Measurements from ENCODE around the gene SLC6A18.

Gene SLC6A18

GRCh38 chr5:1214163-1214935 lies 10.8 kb upstream of the SLC6A18 start:
- H3K9me3 Mint-ChIP-seq = no peaks in the 10 kb centered on the region
- H3K36me3 Mint-ChIP-seq (ENCODE audit: low read depth) = no peaks in the 10 kb centered on the region
- H3K27ac Mint-ChIP-seq = no peak overlapping the region
- peaks cover 5% of the 10 kb centered on the region for H3K4me1 Mint-ChIP-seq (ENCODE audit: low read depth)
- no peak overlapping the region for H3K4me3 Mint-ChIP-seq
- H3K27me3 Mint-ChIP-seq = no peaks in the 10 kb centered on the region
- no peak for DNase-seq

- DNase-seq = no peak
- Mint-ChIP-seq H3K4me3 (no peak overlapping the region), H3K27ac (no peak overlapping the region), H3K27me3 (no peaks in the 10 kb centered on the region), H3K36me3 (ENCODE audit: low read depth) (no peaks in the 10 kb centered on the region), H3K4me1 (ENCODE audit: low read depth) (peaks cover 5% of the 10 kb centered on the region), H3K9me3 (no peaks in the 10 kb centered on the region)
Observed at GRCh38 chr5:1214936-1215220, 10.3 kb upstream of the SLC6A18 start.

DNA sequence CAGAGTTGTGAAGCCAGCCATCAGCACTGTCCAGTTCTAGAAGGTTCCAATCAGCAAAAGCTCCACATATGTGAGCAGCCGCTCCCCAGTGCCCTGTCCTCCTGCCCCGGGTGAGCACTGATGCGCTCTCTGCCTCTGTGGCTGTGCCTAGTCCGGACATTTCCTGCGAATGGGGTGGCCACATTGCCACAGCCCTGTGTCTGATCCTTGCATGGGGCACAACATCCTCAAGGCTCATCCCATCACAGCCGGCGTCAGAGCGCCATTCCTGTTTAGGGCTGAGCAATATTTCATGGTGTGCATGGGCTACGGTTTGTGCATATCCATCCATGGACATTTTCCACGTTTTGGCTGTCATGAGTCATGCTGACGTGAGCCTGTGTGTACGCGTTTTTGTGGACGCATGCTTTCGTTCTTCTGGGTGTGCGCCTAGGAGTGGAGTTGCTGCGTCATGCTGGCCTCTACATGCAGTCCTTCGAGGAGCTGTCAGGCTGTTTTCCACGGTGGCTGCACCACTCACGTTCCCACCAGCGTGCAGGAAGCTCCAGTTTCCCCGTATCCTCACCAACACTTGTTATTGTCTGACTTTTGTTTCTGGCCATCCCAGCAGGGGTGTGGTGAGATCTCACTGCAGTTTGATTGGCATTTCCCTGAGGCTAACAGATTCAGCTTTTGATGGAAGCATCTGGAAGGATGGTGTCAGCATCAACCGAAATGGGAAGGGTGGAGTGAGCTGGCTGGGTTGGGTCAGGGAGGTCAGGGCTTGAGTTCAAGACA lies 9.7 kb upstream of the SLC6A18 start:
- Mint-ChIP-seq H3K4me1 (ENCODE audit: low read depth) (peaks cover 5% of the 10 kb centered on the region), H3K9me3 (no peaks in the 10 kb centered on the region), H3K4me3 (no peak overlapping the region), H3K27ac (no peak overlapping the region), H3K27me3 (no peaks in the 10 kb centered on the region), H3K36me3 (ENCODE audit: low read depth) (no peaks in the 10 kb centered on the region)
- no peak for DNase-seq

GRCh38 chr5:1216211-1216917 lies 8.8 kb upstream of the SLC6A18 start:
- H3K27ac Mint-ChIP-seq = no peak overlapping the region

DNA sequence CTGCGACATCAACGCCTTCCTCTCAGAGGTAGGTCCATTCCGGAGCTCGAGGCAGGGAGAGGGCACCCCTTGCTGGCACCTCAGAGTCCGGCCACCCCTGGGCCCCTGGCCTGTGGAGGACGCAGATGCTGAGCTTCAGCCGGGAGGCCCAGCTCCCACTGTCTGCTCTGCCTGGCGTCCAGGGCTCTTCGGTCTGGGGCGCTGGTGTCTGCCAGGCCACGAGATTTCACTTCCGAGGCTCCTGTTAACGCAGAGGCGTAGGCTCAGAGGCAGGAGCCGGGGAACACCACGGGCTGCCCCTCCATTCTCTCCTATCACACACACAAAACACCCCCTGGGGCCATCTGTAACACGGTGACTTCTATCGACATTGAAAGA lies 8.3 kb upstream of the SLC6A18 start:
- Mint-ChIP-seq H3K27me3 (no peaks in the 10 kb centered on the region), H3K9me3 (no peaks in the 10 kb centered on the region), H3K27ac (no peak overlapping the region), H3K4me3 (no peak overlapping the region), H3K4me1 (ENCODE audit: low read depth) (peaks cover 5% of the 10 kb centered on the region), H3K36me3 (ENCODE audit: low read depth) (no peaks in the 10 kb centered on the region)
- no peak for DNase-seq

More at GRCh38 chr5:1216211-1216917, 8.8 kb upstream of the SLC6A18 start:
- Mint-ChIP-seq H3K4me1 (ENCODE audit: low read depth) (peaks cover 5% of the 10 kb centered on the region), H3K36me3 (ENCODE audit: low read depth) (no peaks in the 10 kb centered on the region), H3K27me3 (no peaks in the 10 kb centered on the region), H3K4me3 (no peak overlapping the region), H3K9me3 (no peaks in the 10 kb centered on the region)
- no peak for DNase-seq

GRCh38 chr5:1217596-1218206 lies 7.5 kb upstream of the SLC6A18 start:
- Mint-ChIP-seq H3K4me1 (ENCODE audit: low read depth) (peaks cover 5% of the 10 kb centered on the region), H3K36me3 (ENCODE audit: low read depth) (no peaks in the 10 kb centered on the region), H3K27me3 (no peaks in the 10 kb centered on the region), H3K27ac (no peak overlapping the region), H3K4me3 (no peak overlapping the region), H3K9me3 (no peaks in the 10 kb centered on the region)
- no peak for DNase-seq

DNA sequence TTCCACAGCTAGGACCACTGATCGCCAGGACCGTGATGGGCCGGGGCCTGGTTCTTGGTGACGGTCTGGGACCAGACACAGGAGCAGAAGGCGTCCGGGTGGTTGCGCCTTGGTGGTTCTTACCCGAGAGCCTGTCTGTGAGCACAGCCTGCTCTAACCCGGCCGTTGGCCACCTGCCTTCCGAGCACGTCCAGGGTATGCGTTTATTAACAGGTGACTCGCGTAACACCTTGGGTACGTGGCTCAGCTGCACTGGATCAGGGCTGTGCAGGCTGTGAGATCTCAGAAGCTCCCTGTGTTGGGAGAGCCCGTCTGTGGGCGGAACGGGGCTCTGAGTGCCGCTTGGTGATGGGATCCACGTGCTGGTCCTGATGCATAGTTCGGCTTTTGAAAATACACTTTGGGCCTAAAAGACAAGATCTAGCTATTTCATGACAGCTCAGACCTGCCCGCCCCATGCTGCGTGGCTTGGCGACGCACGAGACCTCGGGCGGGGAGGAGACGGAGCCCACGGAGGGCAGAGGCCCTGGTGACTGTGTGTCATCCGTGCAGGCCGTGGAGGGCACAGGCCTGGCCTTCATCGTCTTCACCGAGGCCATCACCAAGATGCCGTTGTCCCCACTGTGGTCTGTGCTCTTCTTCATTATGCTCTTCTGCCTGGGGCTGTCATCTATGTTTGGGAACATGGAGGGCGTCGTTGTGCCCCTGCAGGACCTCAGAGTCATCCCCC lies 6.7 kb upstream of the SLC6A18 start:
- Mint-ChIP-seq H3K27me3 (no peaks in the 10 kb centered on the region), H3K36me3 (ENCODE audit: low read depth) (no peaks in the 10 kb centered on the region), H3K27ac (no peak overlapping the region), H3K9me3 (no peaks in the 10 kb centered on the region), H3K4me1 (ENCODE audit: low read depth) (peaks cover 5% of the 10 kb centered on the region), H3K4me3 (no peak overlapping the region)
- no peak for DNase-seq

GRCh38 chr5:1219098-1219767 lies 5.9 kb upstream of the SLC6A18 start:
- Mint-ChIP-seq H3K27ac (no peak overlapping the region), H3K4me1 (ENCODE audit: low read depth) (peaks cover 5% of the 10 kb centered on the region), H3K36me3 (ENCODE audit: low read depth) (no peaks in the 10 kb centered on the region), H3K27me3 (no peaks in the 10 kb centered on the region), H3K4me3 (no peak overlapping the region), H3K9me3 (no peaks in the 10 kb centered on the region)
- no peak for DNase-seq

DNA sequence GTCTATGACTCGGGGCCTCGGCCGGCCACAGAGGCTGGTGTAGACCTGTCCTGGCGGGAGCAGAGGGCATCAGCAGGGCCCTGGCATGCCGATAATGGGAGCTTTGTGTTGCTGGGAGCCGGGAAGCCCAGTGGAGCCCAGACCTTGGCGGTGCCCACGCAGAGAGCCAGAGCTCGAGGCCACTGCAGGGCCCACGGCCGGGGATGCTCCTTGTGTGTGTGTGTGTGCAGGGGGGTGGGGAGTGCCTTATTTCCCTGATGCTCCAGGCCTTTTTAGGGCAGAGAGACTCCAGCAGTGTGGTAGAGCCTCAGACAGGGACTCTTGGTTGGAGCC lies 5.4 kb upstream of the SLC6A18 start:
- H3K27ac Mint-ChIP-seq = no peak overlapping the region
- no peak for DNase-seq
- no peaks in the 10 kb centered on the region for H3K27me3 Mint-ChIP-seq
- H3K36me3 Mint-ChIP-seq (ENCODE audit: low read depth) = no peaks in the 10 kb centered on the region
- H3K4me3 Mint-ChIP-seq = no peak overlapping the region
- H3K9me3 Mint-ChIP-seq = no peaks in the 10 kb centered on the region
- H3K4me1 Mint-ChIP-seq (ENCODE audit: low read depth) = peaks cover 5% of the 10 kb centered on the region

DNA sequence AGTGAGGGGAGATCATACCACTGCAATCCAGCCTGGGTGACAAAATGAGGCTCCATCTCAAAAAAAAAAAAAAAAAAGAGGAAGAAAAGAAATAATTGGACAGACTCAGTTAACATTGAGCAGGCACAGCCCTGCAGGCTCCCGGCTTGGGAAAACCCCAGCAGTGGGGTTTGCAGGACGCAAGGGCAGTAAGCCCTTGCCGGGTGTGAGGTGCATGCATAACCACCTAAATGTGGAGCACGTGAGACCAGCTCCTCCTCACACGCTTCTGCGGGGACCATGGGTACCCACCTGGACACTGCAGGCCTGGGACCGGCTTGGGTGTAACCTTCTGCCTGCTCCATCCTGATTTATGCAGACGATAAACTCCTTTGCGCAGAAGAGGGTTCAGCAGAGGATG lies 4.8 kb upstream of the SLC6A18 start:
- no peak overlapping the region for H3K27ac Mint-ChIP-seq
- no peaks in the 10 kb centered on the region for H3K27me3 Mint-ChIP-seq
- H3K36me3 Mint-ChIP-seq (ENCODE audit: low read depth) = no peaks in the 10 kb centered on the region
- H3K4me3 Mint-ChIP-seq = no peak overlapping the region
- H3K9me3 Mint-ChIP-seq = no peaks in the 10 kb centered on the region
- H3K4me1 Mint-ChIP-seq (ENCODE audit: low read depth) = peaks cover 5% of the 10 kb centered on the region
- no peak for DNase-seq

DNA sequence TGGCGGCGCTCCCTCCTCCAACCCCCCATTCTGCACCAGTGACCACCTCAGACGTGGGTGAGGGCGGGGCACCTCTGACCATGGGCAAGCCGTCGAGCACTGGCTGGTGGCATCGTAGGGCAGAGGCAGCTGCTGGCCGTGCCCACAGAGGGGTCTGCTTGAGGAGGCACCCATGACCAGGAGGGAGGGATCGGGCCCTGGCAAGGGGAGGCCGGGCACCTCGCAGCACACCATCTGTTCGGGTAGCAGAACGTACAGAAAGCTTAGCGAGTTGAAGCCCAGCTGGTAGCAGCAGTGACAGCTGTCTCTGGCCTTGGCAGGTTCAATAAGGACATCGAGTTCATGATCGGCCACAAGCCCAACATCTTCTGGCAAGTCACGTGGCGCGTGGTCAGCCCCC lies 4.3 kb upstream of the SLC6A18 start:
- Mint-ChIP-seq H3K27me3 (no peaks in the 10 kb centered on the region), H3K36me3 (ENCODE audit: low read depth) (no peaks in the 10 kb centered on the region), H3K9me3 (no peaks in the 10 kb centered on the region), H3K4me3 (no peak overlapping the region), H3K4me1 (ENCODE audit: low read depth) (peaks cover 5% of the 10 kb centered on the region), H3K27ac (no peak overlapping the region)
- no peak for DNase-seq

GRCh38 chr5:1221721-1222120 lies 3.5 kb upstream of the SLC6A18 start:
- no peaks in the 10 kb centered on the region for H3K27me3 Mint-ChIP-seq
- peaks cover 5% of the 10 kb centered on the region for H3K4me1 Mint-ChIP-seq (ENCODE audit: low read depth)
- H3K27ac Mint-ChIP-seq = no peak overlapping the region
- no peak overlapping the region for H3K4me3 Mint-ChIP-seq
- no peaks in the 10 kb centered on the region for H3K36me3 Mint-ChIP-seq (ENCODE audit: low read depth)
- DNase-seq = no peak
- H3K9me3 Mint-ChIP-seq = no peaks in the 10 kb centered on the region

DNA sequence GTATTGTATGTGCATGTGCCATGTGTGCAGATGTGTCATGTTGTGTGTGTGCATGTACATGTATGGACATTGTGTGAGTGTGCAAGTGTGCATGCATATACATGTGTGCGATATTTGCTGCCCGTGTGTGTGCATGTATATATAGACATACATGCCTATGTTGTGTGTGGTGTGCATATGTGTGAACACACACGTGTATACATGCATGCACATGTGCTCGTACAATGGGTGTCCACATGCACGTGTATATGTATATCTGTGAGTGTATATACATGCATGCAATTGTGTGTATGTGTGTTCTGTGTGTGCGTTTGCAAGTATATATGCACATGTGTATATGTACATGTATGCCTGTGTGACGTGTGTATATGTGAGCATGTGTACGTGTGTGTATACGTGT lies 3.0 kb upstream of the SLC6A18 start:
- Mint-ChIP-seq H3K4me1 (ENCODE audit: low read depth) (peaks cover 5% of the 10 kb centered on the region), H3K36me3 (ENCODE audit: low read depth) (no peaks in the 10 kb centered on the region), H3K27me3 (no peaks in the 10 kb centered on the region), H3K4me3 (no peak overlapping the region), H3K9me3 (no peaks in the 10 kb centered on the region), H3K27ac (no peak overlapping the region)
- DNase-seq = no peak
